ENCODE results near the gene CD248.
"Not testable (repeated sequence)": the region's sequence is repeated elsewhere in the genome, so short reads cannot be mapped to it uniquely, and the experiment has no call there.

CD248 gene

DNA sequence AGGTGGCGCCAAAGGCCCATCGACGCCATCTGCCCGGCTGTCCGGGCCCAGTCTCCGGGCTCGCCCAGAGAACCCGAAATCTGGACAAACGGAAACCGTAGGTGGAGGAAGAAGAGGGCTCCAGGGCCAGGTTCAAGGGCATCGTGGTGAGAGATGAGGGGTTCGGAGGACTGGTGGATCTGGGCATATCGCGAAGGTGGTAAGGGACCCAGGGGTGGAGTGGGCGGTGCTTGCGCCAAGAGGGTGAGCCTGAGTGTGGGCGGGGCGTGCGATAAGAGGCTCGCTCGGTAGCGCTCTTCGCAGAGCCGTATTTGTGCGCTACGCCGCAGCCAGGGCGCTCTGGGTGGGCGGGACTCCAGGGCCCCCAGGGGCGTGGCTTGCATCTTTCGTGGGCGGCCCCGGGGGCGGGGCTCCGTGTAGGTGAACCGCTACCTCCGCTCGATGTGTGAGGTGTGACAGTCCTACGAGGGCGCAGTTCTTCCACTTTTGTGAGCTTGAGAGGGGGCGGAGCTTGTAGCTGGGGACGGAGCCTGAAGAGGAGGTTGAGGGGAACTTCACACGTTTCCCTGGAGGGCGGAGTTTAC lies 4.8 kb downstream of the CD248 start:
- Histone ChIP-seq H3K4me1 (ENCODE audit: insufficient read depth, low read length) (peaks cover 34% of the 10 kb centered on the region), H3K4me3 (ENCODE audit: low read depth in 1 of 2, low read length in 2 of 2) (peak overlapping the region; percentile 25 to 66; a peak in 3 of 4 replicates), H3K9me3 (ENCODE audit: insufficient read depth, low read length, severe bottlenecking) (no peaks in the 10 kb centered on the region), H3K27me3 (ENCODE audit: insufficient read depth, low read length, poor library complexity) (no peaks in the 10 kb centered on the region), H3K4me2 (ENCODE audit: insufficient read depth, low read length) (peak overlapping the region; percentile 76), H2AFZ (ENCODE audit: low read depth, low read length) (peak overlapping the region; percentile 91), H3K9ac (ENCODE audit: low read depth, low read length) (peak overlapping the region; percentile 55), H3K27ac (ENCODE audit: low read length) (peak overlapping the region; percentile 84), H4K20me1 (ENCODE audit: insufficient read depth, low read length) (no peaks in the 10 kb centered on the region), H3K79me2 (ENCODE audit: insufficient read depth, low read length) (no peaks in the 10 kb centered on the region), H3K36me3 (ENCODE audit: insufficient read depth, low read length) (no peaks in the 10 kb centered on the region)
- ATAC-seq (ENCODE audit: insufficient read depth, low read depth), result peak; percentile 80
- no peak for TF ChIP-seq EZH2 (IDR thresholded peaks at IDR 0.05; ENCODE audit: borderline replicate concordance, low read depth, low read length, severe bottlenecking)
- TF ChIP-seq, protein P1, sequence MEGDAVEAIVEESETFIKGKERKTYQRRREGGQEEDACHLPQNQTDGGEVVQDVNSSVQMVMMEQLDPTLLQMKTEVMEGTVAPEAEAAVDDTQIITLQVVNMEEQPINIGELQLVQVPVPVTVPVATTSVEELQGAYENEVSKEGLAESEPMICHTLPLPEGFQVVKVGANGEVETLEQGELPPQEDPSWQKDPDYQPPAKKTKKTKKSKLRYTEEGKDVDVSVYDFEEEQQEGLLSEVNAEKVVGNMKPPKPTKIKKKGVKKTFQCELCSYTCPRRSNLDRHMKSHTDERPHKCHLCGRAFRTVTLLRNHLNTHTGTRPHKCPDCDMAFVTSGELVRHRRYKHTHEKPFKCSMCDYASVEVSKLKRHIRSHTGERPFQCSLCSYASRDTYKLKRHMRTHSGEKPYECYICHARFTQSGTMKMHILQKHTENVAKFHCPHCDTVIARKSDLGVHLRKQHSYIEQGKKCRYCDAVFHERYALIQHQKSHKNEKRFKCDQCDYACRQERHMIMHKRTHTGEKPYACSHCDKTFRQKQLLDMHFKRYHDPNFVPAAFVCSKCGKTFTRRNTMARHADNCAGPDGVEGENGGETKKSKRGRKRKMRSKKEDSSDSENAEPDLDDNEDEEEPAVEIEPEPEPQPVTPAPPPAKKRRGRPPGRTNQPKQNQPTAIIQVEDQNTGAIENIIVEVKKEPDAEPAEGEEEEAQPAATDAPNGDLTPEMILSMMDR (IDR thresholded peaks at IDR 0.05; ENCODE audit: borderline replicate concordance, extremely low read depth, low read length, poor library complexity, severe bottlenecking), result no peak
- DNase-seq, result peak; percentile 92

GRCh38 chr11:66311470-66311964 lies 5.3 kb downstream of the CD248 start:
- peak overlapping the region; percentile 55 for H3K9ac ChIP-seq (ENCODE audit: low read depth, low read length)
- H3K36me3 ChIP-seq (ENCODE audit: insufficient read depth, low read length), result no peaks in the 10 kb centered on the region
- peak overlapping the region in 1 of 2 experiments; percentile 66; a peak in 3 of 4 replicates for H3K4me3 ChIP-seq (ENCODE audit: low read depth in 1 of 2, low read length in 2 of 2)
- no peaks in the 10 kb centered on the region for H4K20me1 ChIP-seq (ENCODE audit: insufficient read depth, low read length)
- peaks cover 29% of the 10 kb centered on the region for H3K4me1 ChIP-seq (ENCODE audit: insufficient read depth, low read length)
- no peaks in the 10 kb centered on the region for H3K27me3 ChIP-seq (ENCODE audit: insufficient read depth, low read length, poor library complexity)
- ATAC-seq (ENCODE audit: insufficient read depth, low read depth) (peak; percentile 48; the same call in 2 of the 3 replicates), DNase-seq (no peak)
- H3K27ac ChIP-seq (ENCODE audit: low read length), result no peak overlapping the region
- TF ChIP-seq, protein P1 (IDR thresholded peaks at IDR 0.05; ENCODE audit: borderline replicate concordance, extremely low read depth, low read length, poor library complexity, severe bottlenecking), result peak; percentile 86
- TF ChIP-seq EZH2 (IDR thresholded peaks at IDR 0.05; ENCODE audit: borderline replicate concordance, low read depth, low read length, severe bottlenecking), result no peak
- H3K4me2 ChIP-seq (ENCODE audit: insufficient read depth, low read length), result peak overlapping the region; percentile 76
- no peaks in the 10 kb centered on the region for H3K9me3 ChIP-seq (ENCODE audit: insufficient read depth, low read length, severe bottlenecking)
- peak overlapping the region; percentile 91 for H2AFZ ChIP-seq (ENCODE audit: low read depth, low read length)
- H3K79me2 ChIP-seq (ENCODE audit: insufficient read depth, low read length), result no peaks in the 10 kb centered on the region

DNA sequence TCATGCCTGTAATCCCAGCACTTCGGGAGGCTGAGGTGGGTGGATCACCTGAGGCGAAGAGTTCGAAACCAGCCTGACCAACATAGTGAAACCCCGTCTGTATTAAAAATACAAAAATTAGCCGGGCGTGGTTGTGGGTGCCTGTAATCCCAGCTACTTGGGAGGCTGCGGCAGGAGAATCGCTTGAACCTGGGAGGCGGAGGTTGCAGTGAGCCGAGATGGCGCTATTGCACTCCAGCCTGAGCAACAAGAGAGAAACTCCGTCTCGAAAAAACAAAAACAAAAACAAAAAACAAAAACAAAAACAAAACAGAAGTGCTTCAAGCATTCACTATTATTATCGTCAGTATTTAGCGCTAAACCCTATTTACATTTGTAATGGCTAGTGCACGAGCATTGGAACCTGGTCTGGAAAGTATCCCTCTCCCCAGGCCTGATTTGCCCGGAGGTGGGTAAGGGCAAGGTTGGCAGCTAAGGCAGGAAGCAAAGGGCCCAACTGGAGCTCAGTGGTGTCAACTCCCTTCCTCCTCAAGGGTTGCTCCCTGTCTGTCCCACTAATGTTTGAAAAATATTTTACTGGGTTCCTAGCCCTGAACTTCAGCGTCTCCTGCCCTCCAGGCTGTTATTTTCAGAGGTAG lies 5.9 kb downstream of the CD248 start:
- not testable (repeated sequence) for H3K9ac ChIP-seq (ENCODE audit: low read depth, low read length); H2AFZ ChIP-seq (ENCODE audit: low read depth, low read length); H3K27ac ChIP-seq (ENCODE audit: low read length); H3K27me3 ChIP-seq (ENCODE audit: insufficient read depth, low read length, poor library complexity); H3K4me2 ChIP-seq (ENCODE audit: insufficient read depth, low read length); H3K4me3 ChIP-seq (ENCODE audit: low read depth in 1 of 2, low read length in 2 of 2); H3K9me3 ChIP-seq (ENCODE audit: insufficient read depth, low read length, severe bottlenecking); H3K79me2 ChIP-seq (ENCODE audit: insufficient read depth, low read length); H3K36me3 ChIP-seq (ENCODE audit: insufficient read depth, low read length); DNase-seq; H4K20me1 ChIP-seq (ENCODE audit: insufficient read depth, low read length); ATAC-seq (ENCODE audit: insufficient read depth, low read depth)
- H3K4me1 ChIP-seq (ENCODE audit: insufficient read depth, low read length), result peaks cover 23% of the 10 kb centered on the region

DNA sequence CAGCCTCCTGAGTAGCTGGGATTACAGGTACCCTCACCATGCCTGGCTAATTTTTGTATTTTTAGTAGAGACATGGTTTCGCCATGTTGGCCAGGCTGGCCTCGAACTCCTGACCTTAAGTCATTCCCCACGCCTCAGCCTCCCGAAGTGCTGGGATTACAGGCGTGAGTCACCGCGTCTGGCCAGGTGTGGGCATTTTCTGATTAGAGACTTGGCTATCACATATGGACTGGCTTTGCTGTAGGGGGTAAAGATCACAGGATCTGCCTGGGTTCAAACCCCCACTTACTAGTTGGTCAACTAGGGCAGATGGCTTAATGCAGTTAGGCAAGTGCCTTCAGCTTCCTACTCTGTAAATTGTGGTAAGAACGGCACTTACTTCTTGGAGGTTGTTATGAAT lies 6.5 kb downstream of the CD248 start:
- Histone ChIP-seq H3K79me2 (ENCODE audit: insufficient read depth, low read length) (no peaks in the 10 kb centered on the region), H3K4me2 (ENCODE audit: insufficient read depth, low read length) (no peak overlapping the region), H3K4me1 (ENCODE audit: insufficient read depth, low read length) (peaks cover 23% of the 10 kb centered on the region), H3K27ac (ENCODE audit: low read length) (no peak overlapping the region), H3K9me3 (ENCODE audit: insufficient read depth, low read length, severe bottlenecking) (no peaks in the 10 kb centered on the region), H3K9ac (ENCODE audit: low read depth, low read length) (no peak overlapping the region), H2AFZ (ENCODE audit: low read depth, low read length) (no peak overlapping the region), H3K4me3 (ENCODE audit: low read depth in 1 of 2, low read length in 2 of 2) (no peak overlapping the region), H3K27me3 (ENCODE audit: insufficient read depth, low read length, poor library complexity) (no peaks in the 10 kb centered on the region), H3K36me3 (ENCODE audit: insufficient read depth, low read length) (no peaks in the 10 kb centered on the region), H4K20me1 (ENCODE audit: insufficient read depth, low read length) (no peaks in the 10 kb centered on the region)
- no peak for ATAC-seq (ENCODE audit: insufficient read depth, low read depth)
- DNase-seq, result no peak
- TF ChIP-seq, protein P1 (IDR thresholded peaks at IDR 0.05; ENCODE audit: borderline replicate concordance, extremely low read depth, low read length, poor library complexity, severe bottlenecking), result no peak
- no peak for TF ChIP-seq EZH2 (IDR thresholded peaks at IDR 0.05; ENCODE audit: borderline replicate concordance, low read depth, low read length, severe bottlenecking)

Data from DND-41 (cell line).